WTC11 (cell line): Measurements from ENCODE around the gene PSAT1. TPM values are rescaled to one million over a fixed set of nuclear protein-coding genes. Genes with fewer than 3 reads are reported as not detected.

ENCODE experiments used
- ATAC-seq: fragments of 200-7000 bp; cut with Tn5 transposase; 2 replicates; pipeline ENCODE4 v1.10.0; 2021; ENCODE audit warnings: mild to moderate bottlenecking, moderate library complexity
- CTCF ChIA-PET: fragments of 300-600 bp; sonication (Branson Sonifier 250); formaldehyde crosslinking; loops from one replicate; lab custom pipeline; 2021; ENCODE audit warnings: antibody characterized with exemption; lab: Charles Lee
- POLR2A ChIA-PET: fragments of 350-600 bp; sonication (Branson Sonifier 250); formaldehyde crosslinking; loops from one replicate; lab custom pipeline; 2021; ENCODE audit warnings: antibody characterized with exemption; lab: Charles Lee
- DNase-seq: peaks from one replicate; pipeline ENCODE4 v3.0.0; 2021; ENCODE audit warnings: low spot score
- H3K27ac Mint-ChIP-seq: 2 replicates; pipeline ENCODE4 v1.8.0; 2021; ENCODE audit warnings: mixed read lengths
- H3K27me3 Mint-ChIP-seq: 2 replicates; pipeline ENCODE4 v1.8.0; 2021; ENCODE audit warnings: low read depth, mild to moderate bottlenecking, moderate library complexity, mixed read lengths
- H3K36me3 Mint-ChIP-seq: 2 replicates; pipeline ENCODE4 v1.8.0; 2021; ENCODE audit warnings: mixed read lengths
- H3K4me1 Mint-ChIP-seq: 2 replicates; pipeline ENCODE4 v1.8.0; 2022; ENCODE audit warnings: mixed read lengths
- H3K4me3 Mint-ChIP-seq: 2 replicates; pipeline ENCODE4 v1.8.0; 2021; ENCODE audit warnings: mild to moderate bottlenecking, moderate library complexity, mixed read lengths
- H3K9me3 Mint-ChIP-seq: 2 replicates; pipeline ENCODE4 v1.8.0; 2021; ENCODE audit warnings: mixed read lengths
- MYBL2 ChIP-seq: sonication (generic); formaldehyde crosslinking; IDR thresholded peaks from 2 replicates; pipeline ENCODE4 v1.8.1; 2023; ENCODE audit warnings: mild to moderate bottlenecking, moderate library complexity, missing genetic modification reagents
- RELA ChIP-seq: sonication (generic); formaldehyde crosslinking; IDR thresholded peaks from 2 replicates; pipeline ENCODE4 v1.8.1; 2022; ENCODE audit warnings: missing genetic modification reagents, mild to moderate bottlenecking, borderline replicate concordance
- RORB ChIP-seq: fragments of 250-450 bp; sonication (Bioruptor Pico); IDR thresholded peaks from 2 replicates; pipeline ENCODE4 v1.9.0; 2021; ENCODE audit warnings: mild to moderate bottlenecking
- SMAD4 ChIP-seq: sonication (generic); formaldehyde crosslinking; IDR thresholded peaks from 2 replicates; pipeline ENCODE4 v1.8.0; 2022; ENCODE audit warnings: mild to moderate bottlenecking, missing genetic modification reagents
- SP1 ChIP-seq: sonication (generic); formaldehyde crosslinking; conservative IDR thresholded peaks from 2 replicates; pipeline ENCODE4 v1.8.1; 2022; ENCODE audit warnings: missing genetic modification reagents
- TCF7 ChIP-seq: sonication (generic); formaldehyde crosslinking; IDR thresholded peaks from 2 replicates; pipeline ENCODE4 v1.8.0; 2022; ENCODE audit warnings: mild to moderate bottlenecking, low read depth, missing genetic modification reagents, moderate library complexity
- TP53 ChIP-seq: sonication (generic); formaldehyde crosslinking; IDR thresholded peaks from 2 replicates; pipeline ENCODE4 v1.8.1; 2023; ENCODE audit warnings: mild to moderate bottlenecking, missing genetic modification reagents
- ZNF121 ChIP-seq: sonication (generic); formaldehyde crosslinking; IDR thresholded peaks from 2 replicates; pipeline ENCODE4 v1.8.0; 2023; ENCODE audit warnings: missing genetic modification reagents
- ZNF671 ChIP-seq: fragments of 250-450 bp; sonication (Bioruptor Pico); IDR thresholded peaks from 2 replicates; pipeline ENCODE4 v1.8.0; 2021; ENCODE audit warnings: mild to moderate bottlenecking
- total RNA-seq: library from RNA; stranded (reverse); gene quantifications from 3 replicates; pipeline ENCODE4 v1.2.3, GENCODE V29; 2021
- TF ChIP-seq, protein P1 (sequence below): sonication (generic); formaldehyde crosslinking; IDR thresholded peaks from 2 replicates; pipeline ENCODE4 v1.8.1; 2023; ENCODE audit warnings: mild to moderate bottlenecking, missing genetic modification reagents
- TF ChIP-seq, protein P2 (sequence below): fragments of 250-450 bp; sonication (Bioruptor Pico); IDR thresholded peaks from 2 replicates; pipeline ENCODE4 v1.8.0; 2021; ENCODE audit warnings: mild to moderate bottlenecking
- TF ChIP-seq, protein P3 (sequence below): sonication (generic); formaldehyde crosslinking; IDR thresholded peaks from 2 replicates; pipeline ENCODE4 v1.8.0; 2022; ENCODE audit warnings: mild to moderate bottlenecking, missing genetic modification reagents
- TF ChIP-seq, protein P4 (sequence below): sonication (generic); formaldehyde crosslinking; IDR thresholded peaks from 2 replicates; pipeline ENCODE4 v1.8.0; 2023; ENCODE audit warnings: missing genetic modification reagents
- TF ChIP-seq, protein P5 (sequence below): sonication (generic); formaldehyde crosslinking; IDR thresholded peaks from 2 replicates; pipeline ENCODE4 v1.8.0; 2023; ENCODE audit warnings: mild to moderate bottlenecking, missing genetic modification reagents
- TF ChIP-seq, protein P6 (sequence below): fragments of 250-450 bp; sonication (Bioruptor Pico); IDR thresholded peaks from 2 replicates; pipeline ENCODE4 v1.9.0; 2021; ENCODE audit warnings: moderate library complexity, mild to moderate bottlenecking, inconsistent platforms, borderline replicate concordance
- TF ChIP-seq, protein P7 (sequence below): sonication (generic); formaldehyde crosslinking; IDR thresholded peaks from 2 replicates; pipeline ENCODE4 v1.8.1; 2022; ENCODE audit warnings: low read depth, mild to moderate bottlenecking, moderate library complexity, missing genetic modification reagents, borderline replicate concordance
- TF ChIP-seq, protein P8 (sequence below): fragments of 250-450 bp; sonication (Bioruptor Pico); conservative IDR thresholded peaks from 2 replicates; pipeline ENCODE4 v1.9.0; 2021; ENCODE audit warnings: mild to moderate bottlenecking

Gene PSAT1
- total RNA-seq, 1 experiment from 2014 or later = 240 TPM

DNA sequence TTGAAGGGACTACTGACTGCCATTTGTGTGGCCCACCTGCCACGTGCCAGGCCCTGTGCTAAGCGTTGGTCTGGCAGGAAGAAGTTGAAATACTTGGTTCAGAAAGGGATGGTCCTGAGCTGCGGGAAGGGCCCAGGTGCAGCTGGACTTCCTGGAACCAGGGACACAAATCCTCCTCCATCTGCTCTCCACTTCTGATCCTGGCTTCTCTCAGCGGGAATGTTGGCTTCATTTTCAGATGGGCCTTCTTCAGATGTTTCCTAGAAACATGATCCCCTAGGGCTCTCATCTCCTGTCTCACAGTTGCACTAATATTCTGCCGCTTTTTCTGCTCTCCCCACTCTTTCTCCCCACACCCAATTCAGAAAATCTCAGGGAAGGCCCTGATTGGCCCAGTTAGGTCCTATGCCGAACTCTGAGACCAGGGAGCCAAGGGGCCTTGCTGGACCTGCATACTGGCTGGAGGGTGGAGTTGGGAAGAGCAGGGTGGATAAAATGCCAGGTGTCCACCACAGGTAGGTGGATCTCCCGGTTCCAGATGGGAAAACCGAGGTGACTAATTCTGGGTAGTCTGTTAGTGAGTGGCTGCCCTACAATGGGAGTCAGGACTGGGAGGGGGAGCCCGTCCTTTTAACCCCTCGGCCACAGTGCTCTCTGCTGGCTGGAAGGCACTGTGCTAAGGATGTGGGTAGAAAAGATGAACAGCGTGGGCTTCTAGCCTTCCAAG, 19.4 kb downstream of the PSAT1 start:
- Mint-ChIP-seq H3K36me3 (peaks cover 87% of the 10 kb centered on the region), H3K27ac (peak overlapping the region; percentile 62; the same call in 1 of the 2 replicates), H3K4me1 (peaks cover 8% of the 10 kb centered on the region; the same call in 1 of the 2 replicates), H3K4me3 (no peak overlapping the region), H3K9me3 (no peaks in the 10 kb centered on the region), H3K27me3 (no peaks in the 10 kb centered on the region)
- DNase-seq (no peak), ATAC-seq (peak; percentile 67)
- ChIA-PET POLR2A (interaction anchor here (0.6 to 2.8 kb wide), 3 partner anchors 8 to 19 kb away, joined by 3 to 16 read pairs (median 8); partner anchors contain the start of gene PSAT1), CTCF (interaction anchor here (0.7 kb wide), 1 partner anchor 53 kb away, joined by 3 read pairs; no protein-coding TSS in a partner anchor)
- TF ChIP-seq, protein P1, sequence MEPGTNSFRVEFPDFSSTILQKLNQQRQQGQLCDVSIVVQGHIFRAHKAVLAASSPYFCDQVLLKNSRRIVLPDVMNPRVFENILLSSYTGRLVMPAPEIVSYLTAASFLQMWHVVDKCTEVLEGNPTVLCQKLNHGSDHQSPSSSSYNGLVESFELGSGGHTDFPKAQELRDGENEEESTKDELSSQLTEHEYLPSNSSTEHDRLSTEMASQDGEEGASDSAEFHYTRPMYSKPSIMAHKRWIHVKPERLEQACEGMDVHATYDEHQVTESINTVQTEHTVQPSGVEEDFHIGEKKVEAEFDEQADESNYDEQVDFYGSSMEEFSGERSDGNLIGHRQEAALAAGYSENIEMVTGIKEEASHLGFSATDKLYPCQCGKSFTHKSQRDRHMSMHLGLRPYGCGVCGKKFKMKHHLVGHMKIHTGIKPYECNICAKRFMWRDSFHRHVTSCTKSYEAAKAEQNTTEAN (CRISPR knock-in tag) = no peak
- TF ChIP-seq, protein P2, sequence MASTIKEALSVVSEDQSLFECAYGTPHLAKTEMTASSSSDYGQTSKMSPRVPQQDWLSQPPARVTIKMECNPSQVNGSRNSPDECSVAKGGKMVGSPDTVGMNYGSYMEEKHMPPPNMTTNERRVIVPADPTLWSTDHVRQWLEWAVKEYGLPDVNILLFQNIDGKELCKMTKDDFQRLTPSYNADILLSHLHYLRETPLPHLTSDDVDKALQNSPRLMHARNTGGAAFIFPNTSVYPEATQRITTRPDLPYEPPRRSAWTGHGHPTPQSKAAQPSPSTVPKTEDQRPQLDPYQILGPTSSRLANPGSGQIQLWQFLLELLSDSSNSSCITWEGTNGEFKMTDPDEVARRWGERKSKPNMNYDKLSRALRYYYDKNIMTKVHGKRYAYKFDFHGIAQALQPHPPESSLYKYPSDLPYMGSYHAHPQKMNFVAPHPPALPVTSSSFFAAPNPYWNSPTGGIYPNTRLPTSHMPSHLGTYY (CRISPR knock-in tag) = no peak
- no peak for TF ChIP-seq TP53 (CRISPR knock-in tag)
- no peak for TF ChIP-seq ZNF671 (CRISPR knock-in tag)
- TF ChIP-seq, protein P3, sequence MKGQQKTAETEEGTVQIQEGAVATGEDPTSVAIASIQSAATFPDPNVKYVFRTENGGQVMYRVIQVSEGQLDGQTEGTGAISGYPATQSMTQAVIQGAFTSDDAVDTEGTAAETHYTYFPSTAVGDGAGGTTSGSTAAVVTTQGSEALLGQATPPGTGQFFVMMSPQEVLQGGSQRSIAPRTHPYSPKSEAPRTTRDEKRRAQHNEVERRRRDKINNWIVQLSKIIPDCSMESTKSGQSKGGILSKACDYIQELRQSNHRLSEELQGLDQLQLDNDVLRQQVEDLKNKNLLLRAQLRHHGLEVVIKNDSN (CRISPR knock-in tag) = no peak
- TF ChIP-seq, protein P4, sequence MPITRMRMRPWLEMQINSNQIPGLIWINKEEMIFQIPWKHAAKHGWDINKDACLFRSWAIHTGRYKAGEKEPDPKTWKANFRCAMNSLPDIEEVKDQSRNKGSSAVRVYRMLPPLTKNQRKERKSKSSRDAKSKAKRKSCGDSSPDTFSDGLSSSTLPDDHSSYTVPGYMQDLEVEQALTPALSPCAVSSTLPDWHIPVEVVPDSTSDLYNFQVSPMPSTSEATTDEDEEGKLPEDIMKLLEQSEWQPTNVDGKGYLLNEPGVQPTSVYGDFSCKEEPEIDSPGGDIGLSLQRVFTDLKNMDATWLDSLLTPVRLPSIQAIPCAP (CRISPR knock-in tag) = no peak
- no peak for TF ChIP-seq RORB (CRISPR knock-in tag)
- TF ChIP-seq, protein P5, sequence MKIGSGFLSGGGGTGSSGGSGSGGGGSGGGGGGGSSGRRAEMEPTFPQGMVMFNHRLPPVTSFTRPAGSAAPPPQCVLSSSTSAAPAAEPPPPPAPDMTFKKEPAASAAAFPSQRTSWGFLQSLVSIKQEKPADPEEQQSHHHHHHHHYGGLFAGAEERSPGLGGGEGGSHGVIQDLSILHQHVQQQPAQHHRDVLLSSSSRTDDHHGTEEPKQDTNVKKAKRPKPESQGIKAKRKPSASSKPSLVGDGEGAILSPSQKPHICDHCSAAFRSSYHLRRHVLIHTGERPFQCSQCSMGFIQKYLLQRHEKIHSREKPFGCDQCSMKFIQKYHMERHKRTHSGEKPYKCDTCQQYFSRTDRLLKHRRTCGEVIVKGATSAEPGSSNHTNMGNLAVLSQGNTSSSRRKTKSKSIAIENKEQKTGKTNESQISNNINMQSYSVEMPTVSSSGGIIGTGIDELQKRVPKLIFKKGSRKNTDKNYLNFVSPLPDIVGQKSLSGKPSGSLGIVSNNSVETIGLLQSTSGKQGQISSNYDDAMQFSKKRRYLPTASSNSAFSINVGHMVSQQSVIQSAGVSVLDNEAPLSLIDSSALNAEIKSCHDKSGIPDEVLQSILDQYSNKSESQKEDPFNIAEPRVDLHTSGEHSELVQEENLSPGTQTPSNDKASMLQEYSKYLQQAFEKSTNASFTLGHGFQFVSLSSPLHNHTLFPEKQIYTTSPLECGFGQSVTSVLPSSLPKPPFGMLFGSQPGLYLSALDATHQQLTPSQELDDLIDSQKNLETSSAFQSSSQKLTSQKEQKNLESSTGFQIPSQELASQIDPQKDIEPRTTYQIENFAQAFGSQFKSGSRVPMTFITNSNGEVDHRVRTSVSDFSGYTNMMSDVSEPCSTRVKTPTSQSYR (CRISPR knock-in tag) = no peak
- TF ChIP-seq, protein P6, sequence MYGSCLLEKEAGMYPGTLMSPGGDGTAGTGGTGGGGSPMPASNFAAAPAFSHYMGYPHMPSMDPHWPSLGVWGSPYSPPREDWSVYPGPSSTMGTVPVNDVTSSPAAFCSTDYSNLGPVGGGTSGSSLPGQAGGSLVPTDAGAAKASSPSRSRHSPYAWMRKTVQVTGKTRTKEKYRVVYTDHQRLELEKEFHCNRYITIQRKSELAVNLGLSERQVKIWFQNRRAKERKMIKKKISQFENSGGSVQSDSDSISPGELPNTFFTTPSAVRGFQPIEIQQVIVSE (CRISPR knock-in tag) = no peak
- TF ChIP-seq, protein P7, sequence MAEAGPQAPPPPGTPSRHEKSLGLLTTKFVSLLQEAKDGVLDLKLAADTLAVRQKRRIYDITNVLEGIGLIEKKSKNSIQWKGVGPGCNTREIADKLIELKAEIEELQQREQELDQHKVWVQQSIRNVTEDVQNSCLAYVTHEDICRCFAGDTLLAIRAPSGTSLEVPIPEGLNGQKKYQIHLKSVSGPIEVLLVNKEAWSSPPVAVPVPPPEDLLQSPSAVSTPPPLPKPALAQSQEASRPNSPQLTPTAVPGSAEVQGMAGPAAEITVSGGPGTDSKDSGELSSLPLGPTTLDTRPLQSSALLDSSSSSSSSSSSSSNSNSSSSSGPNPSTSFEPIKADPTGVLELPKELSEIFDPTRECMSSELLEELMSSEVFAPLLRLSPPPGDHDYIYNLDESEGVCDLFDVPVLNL (CRISPR knock-in tag) = no peak
- no peak for TF ChIP-seq ZNF121 (CRISPR knock-in tag)
- TF ChIP-seq MYBL2 (CRISPR knock-in tag) = no peak
- no peak for TF ChIP-seq TCF7 (CRISPR knock-in tag)
- TF ChIP-seq SMAD4 (CRISPR knock-in tag) = no peak
- no peak for TF ChIP-seq RELA (CRISPR knock-in tag)
- TF ChIP-seq SP1 = no peak
- TF ChIP-seq, protein P8, sequence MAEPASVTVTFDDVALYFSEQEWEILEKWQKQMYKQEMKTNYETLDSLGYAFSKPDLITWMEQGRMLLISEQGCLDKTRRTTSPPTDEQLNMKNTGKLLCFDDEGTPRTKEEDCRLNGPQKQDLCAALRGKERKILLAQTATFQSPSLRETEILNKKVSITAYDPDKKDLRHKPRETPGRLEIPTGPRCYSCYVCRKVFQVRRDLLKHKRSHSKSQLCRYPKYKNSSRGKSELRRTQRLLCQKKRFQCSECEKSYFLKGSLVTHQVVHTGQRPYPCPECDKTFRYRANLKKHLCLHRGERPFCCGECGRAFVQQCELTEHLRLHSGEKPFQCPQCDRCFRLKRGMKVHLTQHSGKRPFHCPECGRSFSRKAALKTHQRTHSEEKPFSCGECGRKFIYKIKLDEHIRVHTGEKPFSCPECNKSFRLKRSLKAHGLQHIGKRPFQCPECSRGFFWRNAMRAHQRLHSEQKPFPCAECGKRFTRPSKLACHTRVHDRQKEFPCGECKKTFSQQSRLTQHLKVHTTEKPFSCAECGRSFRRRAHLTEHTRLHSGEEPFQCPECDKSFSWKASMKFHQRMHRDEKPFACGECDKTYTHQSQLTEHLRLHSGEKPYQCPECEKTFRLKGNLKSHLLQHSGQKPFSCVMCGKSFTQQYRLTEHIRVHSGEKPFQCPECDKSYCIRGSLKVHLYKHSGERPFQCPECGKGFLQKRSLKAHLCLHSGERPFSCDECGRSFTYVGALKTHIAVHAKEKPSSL (CRISPR knock-in tag) = no peak
